KOPT-K1 (cell line): ENCODE results near the gene NRSN2.
"Not testable (repeated sequence)": the region's sequence is repeated elsewhere in the genome, so short reads cannot be mapped to it uniquely, and the experiment has no call there.

Experiments used
- H3K27ac ChIP-seq: fragments of 200-600 bp; sonication (generic); 2 replicates; pipeline ENCODE4 v1.5.1; 2016; ENCODE audit warnings: antibody characterized with exemption, mild to moderate bottlenecking, low read depth, low read length; ENCODE audit not compliant: poor library complexity, severe bottlenecking
- H3K36me3 ChIP-seq: fragments of 200-600 bp; sonication (generic); 2 replicates; pipeline ENCODE4 v1.5.1; 2017; ENCODE audit warnings: antibody characterized with exemption, mild to moderate bottlenecking, low read length, moderate library complexity; ENCODE audit not compliant: insufficient read depth
- H3K9me3 ChIP-seq: fragments of 200-600 bp; sonication (generic); 2 replicates; pipeline ENCODE4 v1.5.1; 2017; ENCODE audit warnings: antibody characterized with exemption, low read length, mild to moderate bottlenecking; ENCODE audit not compliant: insufficient read depth, poor library complexity, severe bottlenecking

NRSN2 gene

DNA sequence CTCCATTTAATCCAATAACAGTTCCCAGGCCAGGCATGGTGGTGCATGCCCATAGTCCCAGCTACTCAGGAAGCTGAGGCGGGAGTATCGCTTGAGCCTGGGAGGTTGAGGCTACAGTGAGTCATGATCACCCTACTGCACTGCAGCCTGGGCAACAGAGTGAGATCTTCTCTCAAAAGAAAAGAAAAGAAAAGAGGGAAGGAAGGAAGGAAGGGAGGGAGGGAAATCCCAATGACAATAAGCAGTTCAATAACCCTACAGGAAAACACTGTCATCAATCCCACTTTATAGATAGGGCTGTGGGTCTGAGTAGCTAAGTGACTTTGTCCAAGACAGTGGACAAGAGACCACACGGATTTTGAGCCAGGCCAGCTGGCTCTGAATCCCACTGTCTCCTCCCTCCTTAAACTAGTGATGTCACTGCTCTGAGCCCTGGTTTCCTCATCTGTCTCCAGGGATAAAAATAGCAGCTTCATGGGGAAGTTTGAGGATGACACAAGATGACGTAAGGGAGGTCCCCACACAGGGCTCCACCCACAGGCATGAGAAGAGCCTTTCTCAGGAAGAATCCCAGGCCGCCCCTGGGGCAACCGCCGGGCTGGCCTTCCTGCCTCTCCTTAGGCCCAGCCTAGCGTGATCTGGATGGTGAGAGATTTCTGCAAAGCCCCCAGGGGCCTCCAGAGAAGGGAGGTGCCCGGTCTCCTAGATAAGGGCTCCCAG is 26.4 kb downstream of the NRSN2 start:
- H3K9me3 ChIP-seq = no peaks in the 10 kb centered on the region
- peak overlapping the region; percentile 0 for H3K27ac ChIP-seq

DNA sequence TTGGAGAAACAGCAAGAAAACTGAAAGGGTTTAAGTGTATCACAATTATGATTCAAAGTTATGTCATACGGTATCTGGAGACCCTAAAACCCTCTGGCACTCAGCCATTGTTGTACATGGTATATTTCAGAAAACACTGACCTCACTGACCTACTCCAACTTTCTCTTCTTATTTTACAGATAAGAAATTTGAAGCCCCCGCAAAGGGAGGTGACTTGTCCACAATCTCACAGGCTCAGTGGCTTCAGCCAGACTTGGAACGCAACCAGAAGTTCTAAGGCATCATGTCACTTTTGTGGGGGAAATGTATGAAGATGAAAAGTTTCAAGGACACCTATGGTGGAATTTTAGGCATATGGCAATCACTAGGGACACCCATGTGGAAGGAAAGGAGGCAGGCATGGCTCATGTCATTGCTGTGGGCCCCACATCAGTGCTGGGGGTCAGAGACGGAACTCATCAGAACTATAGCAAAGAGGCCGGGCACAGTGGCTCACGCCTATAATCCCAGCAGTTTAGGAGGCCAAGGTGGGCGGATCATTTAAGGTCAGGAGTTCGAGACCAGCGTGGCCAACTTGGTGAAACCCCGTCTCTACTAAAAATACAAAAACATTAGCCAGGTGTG is 28.5 kb downstream of the NRSN2 start:
- Histone ChIP-seq H3K36me3 (no peaks in the 10 kb centered on the region), H3K27ac (no peak overlapping the region), H3K9me3 (no peaks in the 10 kb centered on the region)

More for the DNA sequence above, 26.4 kb downstream of the NRSN2 start:
- H3K36me3 ChIP-seq = no peaks in the 10 kb centered on the region

DNA sequence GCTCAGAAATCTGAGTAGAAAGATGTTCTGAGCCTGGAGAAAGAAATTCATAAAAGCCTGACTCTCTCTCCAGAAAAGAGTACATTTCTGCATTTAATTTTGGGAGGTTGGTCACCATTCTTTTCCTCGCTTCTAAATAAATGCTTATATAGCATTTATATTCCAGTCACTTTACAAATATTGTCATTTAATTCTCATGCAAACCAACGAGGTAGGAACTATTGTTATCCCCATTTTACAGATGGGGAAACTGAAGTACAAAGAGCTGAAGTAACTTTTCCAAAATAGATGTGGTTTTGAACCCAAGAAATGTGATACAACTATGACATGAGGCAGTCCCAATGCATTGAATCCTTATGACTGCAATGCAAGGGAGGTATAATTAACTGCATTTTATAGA is 29.2 kb downstream of the NRSN2 start:
- Histone ChIP-seq H3K27ac (no peak overlapping the region), H3K9me3 (no peaks in the 10 kb centered on the region), H3K36me3 (no peaks in the 10 kb centered on the region)

DNA sequence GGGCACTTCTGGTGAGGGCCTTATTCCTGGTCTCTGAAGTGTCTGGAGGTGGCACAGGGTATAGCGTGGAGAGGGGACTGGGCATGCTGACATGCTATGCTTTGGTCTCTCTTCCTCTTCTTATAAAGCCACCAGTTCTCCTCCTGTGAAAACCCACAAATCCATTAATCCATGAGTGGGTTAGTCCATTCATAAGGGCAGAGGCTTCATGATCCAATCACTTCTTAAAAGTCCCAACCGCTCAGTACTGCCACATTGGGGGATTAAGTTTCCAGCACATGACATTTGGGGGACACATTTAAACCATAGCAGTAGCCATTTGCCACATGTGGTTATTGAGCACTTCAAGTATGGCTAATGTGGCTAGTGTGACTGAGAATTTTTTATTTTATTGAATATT is 29.8 kb downstream of the NRSN2 start:
- H3K9me3 ChIP-seq = no peaks in the 10 kb centered on the region
- H3K36me3 ChIP-seq = no peaks in the 10 kb centered on the region
- no peak overlapping the region for H3K27ac ChIP-seq

DNA sequence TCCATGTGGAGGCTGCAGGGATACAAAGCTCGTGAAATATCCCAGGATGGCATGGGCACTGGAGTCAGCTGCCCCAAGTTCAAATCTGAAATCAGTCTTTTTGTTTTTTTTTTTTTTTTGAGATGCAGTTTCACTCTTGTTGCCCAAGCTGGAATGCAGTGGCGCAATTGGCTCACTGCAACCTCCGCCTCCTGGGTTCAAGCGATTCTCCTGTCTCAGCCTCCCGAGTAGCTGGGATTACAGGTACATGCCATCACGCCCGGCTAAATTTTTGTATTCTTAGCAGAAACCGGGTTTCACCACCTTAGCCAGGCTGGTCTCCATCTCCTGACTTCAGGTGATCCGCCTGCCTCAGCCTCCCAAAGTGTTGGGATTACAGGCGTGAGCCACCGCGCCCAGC is 30.7 kb downstream of the NRSN2 start:
- not testable (repeated sequence) for H3K27ac ChIP-seq, H3K36me3 ChIP-seq, H3K9me3 ChIP-seq

DNA sequence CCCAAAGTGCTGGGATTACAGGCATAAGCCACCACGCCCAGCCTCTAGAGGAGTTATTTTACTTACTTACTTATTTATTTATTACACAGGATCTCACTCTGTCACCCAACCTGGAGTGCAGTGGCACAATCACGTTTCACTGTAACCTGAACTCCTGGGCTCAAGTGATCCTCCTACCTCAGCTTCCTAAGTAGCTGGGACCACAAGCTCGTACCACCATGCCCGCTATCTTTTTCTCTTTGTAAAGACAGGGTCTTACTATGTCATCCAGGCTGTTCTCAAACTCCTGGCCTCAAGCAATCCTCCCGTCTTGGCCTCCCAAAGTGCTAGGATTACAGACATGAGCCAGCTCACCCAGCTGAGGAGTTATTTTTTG is 32.0 kb downstream of the NRSN2 start:
- no peaks in the 10 kb centered on the region for H3K9me3 ChIP-seq
- no peak overlapping the region for H3K27ac ChIP-seq

DNA sequence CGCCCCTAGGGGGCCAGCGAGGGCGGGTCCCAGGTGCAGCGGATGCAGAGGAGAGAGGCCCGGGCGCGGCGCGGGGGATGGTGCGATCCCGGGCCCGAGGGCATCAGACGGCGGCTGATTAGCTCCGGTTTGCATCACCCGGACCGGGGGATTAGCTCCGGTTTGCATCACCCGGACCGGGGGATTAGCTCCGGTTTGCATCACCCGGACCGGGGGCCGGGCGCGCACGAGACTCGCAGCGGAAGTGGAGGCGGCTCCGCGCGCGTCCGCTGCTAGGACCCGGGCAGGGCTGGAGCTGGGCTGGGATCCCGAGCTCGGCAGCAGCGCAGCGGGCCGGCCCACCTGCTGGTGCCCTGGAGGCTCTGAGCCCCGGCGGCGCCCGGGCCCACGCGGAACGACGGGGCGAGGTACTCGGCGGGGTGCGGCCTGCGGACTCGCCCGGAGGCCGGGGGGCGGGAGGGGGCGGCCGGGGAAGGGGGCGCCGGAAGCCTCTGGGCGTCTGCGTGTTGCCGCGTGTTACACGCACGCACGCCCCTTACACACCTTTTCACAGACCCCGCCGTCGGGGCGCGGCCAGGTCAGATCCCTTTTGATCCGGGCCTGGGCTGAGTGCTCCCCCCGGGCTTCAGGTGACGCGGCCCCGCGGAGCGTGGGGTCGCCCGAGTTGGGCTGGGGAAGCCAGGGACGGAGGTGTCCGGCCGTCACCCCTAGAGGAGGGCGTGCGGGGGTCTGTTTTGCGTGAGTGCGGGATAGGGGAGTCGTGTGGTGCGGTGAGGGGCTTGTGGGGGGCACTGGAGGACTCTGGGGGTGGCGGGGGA is 34.1 kb downstream of the NRSN2 start:
- peak overlapping the region; percentile 70 for H3K27ac ChIP-seq
- no peaks in the 10 kb centered on the region for H3K9me3 ChIP-seq
- H3K36me3 ChIP-seq = no peaks in the 10 kb centered on the region

More for the DNA sequence above, 32.0 kb downstream of the NRSN2 start:
- H3K36me3 ChIP-seq = no peaks in the 10 kb centered on the region

DNA sequence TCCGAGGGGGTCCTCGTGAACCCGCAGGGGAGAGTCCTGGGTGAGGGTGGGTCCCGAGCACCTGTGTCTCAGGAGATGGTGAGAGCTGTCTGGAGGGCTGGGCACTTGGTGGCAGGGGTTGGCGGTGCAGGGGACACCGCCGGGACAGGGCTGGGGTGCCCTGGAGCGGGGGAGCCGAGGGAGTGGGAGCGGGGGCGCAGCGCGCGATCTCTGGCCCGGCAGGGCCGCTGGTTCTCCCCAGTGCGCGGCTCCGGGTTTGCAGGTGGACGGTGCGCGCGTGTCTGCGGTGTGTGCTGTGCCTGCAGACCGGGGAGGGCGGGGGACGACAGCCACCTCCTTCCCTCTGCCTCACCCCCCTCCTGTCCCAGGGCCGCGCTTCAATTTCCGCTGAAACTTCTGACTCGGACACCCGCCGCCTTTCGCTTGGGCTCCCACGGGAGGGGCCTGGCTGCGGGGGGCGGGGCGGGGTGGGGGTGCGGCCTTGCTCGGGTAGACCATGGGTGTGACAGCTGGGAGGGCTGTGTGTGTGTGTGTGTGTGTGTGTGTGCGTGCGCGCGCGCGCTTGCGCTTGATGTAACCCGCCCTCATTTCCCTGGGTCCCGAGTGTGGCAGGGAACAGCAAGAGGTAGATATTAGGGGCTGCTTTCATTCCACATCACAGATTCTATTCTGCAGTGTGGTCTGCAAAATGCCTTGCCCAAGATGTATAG is 34.8 kb downstream of the NRSN2 start:
- Histone ChIP-seq H3K36me3 (no peaks in the 10 kb centered on the region), H3K27ac (peak overlapping the region; percentile 70), H3K9me3 (no peaks in the 10 kb centered on the region)

DNA sequence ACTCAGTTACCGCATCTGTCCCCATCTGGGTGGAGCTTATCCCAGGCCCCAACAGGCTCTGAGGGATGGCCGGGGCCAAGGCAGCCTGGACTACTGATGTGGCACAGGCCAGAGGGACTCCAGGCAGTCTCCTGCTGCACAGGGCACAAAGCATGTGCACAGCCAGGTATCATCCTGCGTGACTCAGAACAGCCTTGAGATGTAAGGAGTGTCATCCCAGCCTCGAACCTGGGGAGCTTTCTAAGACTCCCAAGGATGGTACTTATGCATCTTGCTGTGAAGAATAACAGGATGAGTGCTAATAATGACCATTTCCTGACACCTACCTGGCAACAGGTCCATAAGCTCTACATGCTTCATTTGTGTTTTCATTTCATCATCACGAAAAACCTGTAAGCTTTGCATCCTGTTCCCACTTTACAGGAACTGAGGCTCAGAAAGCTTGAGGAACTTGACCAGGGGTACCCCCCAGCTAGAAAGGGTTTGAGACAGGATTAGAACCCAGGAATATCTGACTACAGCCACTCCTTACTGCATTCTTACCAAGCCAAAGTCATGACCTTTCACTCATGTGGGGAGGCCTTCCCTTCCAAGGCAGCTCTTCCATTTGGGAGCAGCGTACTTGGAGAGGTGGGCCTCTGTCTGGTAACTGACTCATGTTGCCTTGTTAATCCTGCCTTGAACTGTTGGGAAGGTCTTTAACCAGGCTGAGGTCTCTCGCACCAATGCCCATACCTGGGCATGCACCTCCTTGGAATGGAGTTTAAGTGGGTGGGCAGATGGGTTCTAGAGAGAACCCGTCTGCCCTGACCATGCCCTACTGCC is 35.6 kb downstream of the NRSN2 start:
- Histone ChIP-seq H3K9me3 (no peaks in the 10 kb centered on the region), H3K36me3 (peaks cover 2% of the 10 kb centered on the region; the same call in 1 of the 2 replicates), H3K27ac (peak overlapping the region; percentile 21)

DNA sequence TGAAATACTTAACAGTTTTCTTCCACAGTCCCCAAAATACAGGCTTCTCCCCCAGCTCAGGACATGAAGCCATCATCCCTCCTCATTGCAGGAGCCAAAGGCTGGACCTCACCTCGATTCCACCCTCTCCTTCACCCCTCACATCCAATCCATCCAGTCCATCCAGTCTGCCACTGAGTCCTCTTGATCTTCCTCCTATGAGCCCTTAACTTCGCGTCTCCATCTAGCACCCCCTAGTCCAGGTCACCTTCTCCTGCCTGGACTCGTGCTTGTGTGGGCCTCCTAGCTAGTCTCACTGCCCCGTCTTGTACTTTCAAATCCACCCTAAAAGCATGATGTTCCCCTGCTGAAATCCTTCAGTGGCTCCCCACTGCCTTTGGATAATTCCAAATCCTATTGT is 37.0 kb downstream of the NRSN2 start:
- H3K27ac ChIP-seq = no peak overlapping the region

DNA sequence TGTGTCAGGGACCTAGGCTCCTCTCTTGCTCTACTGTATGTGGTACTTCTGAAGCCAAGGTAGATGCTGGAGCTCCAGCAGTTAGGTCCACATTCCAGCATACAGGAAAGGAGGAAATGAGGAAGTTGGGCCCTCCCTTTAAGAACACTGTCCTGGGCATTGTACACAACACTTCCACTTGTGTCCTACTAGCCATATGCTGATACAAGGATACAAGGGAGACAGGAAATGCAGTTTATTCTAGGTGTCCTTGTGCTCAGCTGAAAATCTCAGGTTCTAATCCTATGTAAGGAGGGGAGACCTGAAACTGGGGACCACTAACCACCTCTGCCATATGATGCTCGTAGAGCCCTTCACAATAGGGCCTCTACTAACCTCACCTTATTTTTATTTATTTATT is 37.8 kb downstream of the NRSN2 start:
- H3K36me3 ChIP-seq = peaks cover 24% of the 10 kb centered on the region
- no peaks in the 10 kb centered on the region for H3K9me3 ChIP-seq
- no peak overlapping the region for H3K27ac ChIP-seq

More for the DNA sequence above, 37.0 kb downstream of the NRSN2 start:
- no peaks in the 10 kb centered on the region for H3K9me3 ChIP-seq
- H3K36me3 ChIP-seq = peaks cover 16% of the 10 kb centered on the region

DNA sequence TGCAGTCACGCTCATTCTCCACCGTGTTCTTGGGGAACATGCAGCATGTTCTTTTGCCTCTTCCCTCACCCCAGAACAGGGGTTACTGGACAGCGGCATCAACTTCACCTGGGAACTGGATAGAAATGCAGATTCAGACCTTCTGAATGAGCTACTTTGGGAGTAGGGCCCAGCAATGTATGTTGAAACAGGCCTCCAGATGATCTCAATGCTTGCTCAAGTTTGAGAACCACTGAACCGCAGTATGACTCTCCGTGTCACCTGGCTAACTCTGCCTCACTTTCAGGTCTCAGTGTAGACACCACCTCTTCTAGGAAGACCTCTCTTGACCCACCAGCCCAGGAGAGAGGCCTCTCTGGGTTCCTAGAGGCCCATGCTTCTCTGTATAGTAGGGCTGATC is 38.5 kb downstream of the NRSN2 start:
- Histone ChIP-seq H3K27ac (no peak overlapping the region), H3K9me3 (no peaks in the 10 kb centered on the region), H3K36me3 (peaks cover 31% of the 10 kb centered on the region)

DNA sequence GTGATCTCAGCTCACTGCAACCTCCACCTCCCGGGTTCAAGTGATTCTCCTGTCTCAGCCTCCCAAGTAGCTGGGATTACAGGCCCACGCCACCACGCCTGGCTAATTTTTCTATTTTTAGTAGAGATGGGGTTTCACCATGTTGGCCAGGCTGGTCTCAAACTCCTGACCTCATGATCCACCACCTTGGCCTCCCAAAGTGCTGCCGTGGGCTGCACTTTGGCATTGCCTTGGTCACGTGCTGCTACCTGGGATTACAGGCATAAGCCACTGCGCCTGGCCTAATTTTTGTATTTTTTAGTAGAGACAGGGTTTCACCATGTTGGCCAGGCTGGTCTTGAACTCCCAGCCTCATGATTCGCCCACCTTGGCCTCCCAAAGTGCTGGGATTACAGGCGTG is 39.7 kb downstream of the NRSN2 start:
- H3K36me3 ChIP-seq = peaks cover 43% of the 10 kb centered on the region
- H3K9me3 ChIP-seq, H3K27ac ChIP-seq: not testable (repeated sequence)

DNA sequence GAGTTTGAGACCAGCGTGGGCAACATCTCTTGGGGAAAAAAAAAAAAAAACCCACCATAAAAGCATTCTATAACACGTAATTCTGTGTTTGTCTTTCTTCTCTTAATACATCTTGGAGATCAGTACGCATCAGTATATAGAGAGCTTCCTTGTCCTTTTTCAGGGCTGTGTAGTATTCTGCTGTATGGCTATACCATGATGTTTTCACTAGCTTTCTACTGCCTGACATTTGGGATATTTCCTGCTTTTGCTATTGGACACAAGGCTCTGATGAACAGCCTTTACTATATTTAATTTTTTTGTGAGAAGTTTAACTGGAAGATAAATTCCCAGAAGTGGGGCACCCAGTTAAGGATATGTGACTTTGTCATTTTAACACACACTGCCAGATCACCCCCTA is 40.6 kb downstream of the NRSN2 start:
- peaks cover 51% of the 10 kb centered on the region for H3K36me3 ChIP-seq
- no peaks in the 10 kb centered on the region for H3K9me3 ChIP-seq
- no peak overlapping the region for H3K27ac ChIP-seq
